H1 (cell line): Measurements from ENCODE around the gene JAM2. TPM values are rescaled to one million over a fixed set of nuclear protein-coding genes. Genes with fewer than 3 reads are reported as not detected.

Source experiments
- CTCF ChIA-PET: fragments of 300-600 bp; sonication (Branson Sonifier 250); formaldehyde crosslinking; loops from one replicate; lab custom pipeline; 2021; ENCODE audit not compliant: partially characterized antibody; lab: Charles Lee
- POLR2A ChIA-PET: fragments of 300-600 bp; sonication (Branson Sonifier 250); formaldehyde crosslinking; loops from one replicate; lab custom pipeline; 2021; ENCODE audit warnings: inconsistent platforms; ENCODE audit not compliant: partially characterized antibody; lab: Charles Lee
- DNase-seq, 2 experiments: peaks; one replicate each; pipeline versions ENCODE4 v3.0.0 to v3.0.0-alpha.2; 2010 to 2022; ENCODE audit warnings: low spot score in 2 of 2, low read depth in 1 of 2, mixed read lengths in 1 of 2
- FAIRE-seq: peaks from 2 replicates; lab custom pipeline; 2011; peaks lifted over from hg19 to GRCh38; lab: Jason Lieb, UNC
- H2AFZ ChIP-seq: 2 replicates; pipeline ENCODE4 v1.8.1; 2012; ENCODE audit warnings: low read length, inconsistent platforms
- H2AK5ac ChIP-seq: 2 replicates; pipeline ENCODE4 v1.6.1; 2013; ENCODE audit warnings: low read depth, low read length
- H2BK120ac ChIP-seq: replicated peaks from 2 replicates; pipeline ENCODE3; 2013; ENCODE audit warnings: low read depth, low read length, inconsistent platforms
- H2BK12ac ChIP-seq: 2 replicates; pipeline ENCODE4 v1.6.1; 2013; ENCODE audit warnings: low read depth, low read length
- H2BK15ac ChIP-seq: 2 replicates; pipeline ENCODE4 v1.6.1; 2013; ENCODE audit warnings: low read length
- H2BK20ac ChIP-seq: 2 replicates; pipeline ENCODE4 v1.6.1; 2013; ENCODE audit warnings: low read length
- H2BK5ac ChIP-seq: 2 replicates; pipeline ENCODE4 v1.6.1; 2013; ENCODE audit warnings: low read depth, low read length
- H3K14ac ChIP-seq: 2 replicates; pipeline ENCODE4 v1.6.1; 2013; ENCODE audit warnings: inconsistent platforms; ENCODE audit not compliant: insufficient read length
- H3K18ac ChIP-seq: 2 replicates; pipeline ENCODE4 v1.6.1; 2013; ENCODE audit warnings: low read length; ENCODE audit errors: extremely low read depth
- H3K23ac ChIP-seq: 2 replicates; pipeline ENCODE4 v1.6.1; 2013; ENCODE audit warnings: inconsistent platforms; ENCODE audit not compliant: insufficient read length
- H3K23me2 ChIP-seq: 2 replicates; pipeline ENCODE4 v1.6.1; 2013; ENCODE audit warnings: low read depth, low read length
- H3K27ac ChIP-seq: 2 replicates; pipeline ENCODE4 v1.6.1; 2011; ENCODE audit warnings: low read depth, low read length, inconsistent platforms
- H3K27me3 ChIP-seq, 4 experiments: replicated peaks in 1 of 4; 1 replicate in 1 of 4; 2 replicates in 3 of 4; pipeline versions ENCODE4 v1.6.1 to v1.8.1; 2011 to 2013; ENCODE audit warnings: low read length in 3 of 4, mild to moderate bottlenecking in 3 of 4, inconsistent platforms in 2 of 4, mixed read lengths in 2 of 4, moderate library complexity in 1 of 4; ENCODE audit not compliant: control insufficient read depth in 3 of 4, insufficient read depth in 3 of 4; ENCODE audit errors: extremely low read depth in 1 of 4
- H3K36me3 ChIP-seq, 4 experiments: 2 replicates each; pipeline versions ENCODE4 v1.6.1 to v1.8.1; 2011 to 2013; ENCODE audit warnings: mild to moderate bottlenecking in 4 of 4, low read length in 3 of 4, moderate library complexity in 2 of 4, control low read depth in 1 of 4, inconsistent platforms in 1 of 4; ENCODE audit not compliant: insufficient read depth in 4 of 4, control insufficient read depth in 2 of 4
- H3K4ac ChIP-seq: replicated peaks from 2 replicates; pipeline ENCODE3; 2013; ENCODE audit warnings: low read length, low read depth, mixed read lengths, inconsistent platforms; ENCODE audit not compliant: insufficient read length
- H3K4me1 ChIP-seq, 4 experiments: replicated peaks in 1 of 4; 1 replicate in 1 of 4; 2 replicates in 3 of 4; pipeline versions ENCODE4 v1.6.1 to v1.8.1; 2011 to 2013; ENCODE audit warnings: low read length in 3 of 4, inconsistent platforms in 2 of 4, mixed read lengths in 1 of 4; ENCODE audit not compliant: insufficient read depth in 4 of 4, control insufficient read depth in 3 of 4
- H3K4me2 ChIP-seq, 2 experiments: 2 replicates each; pipeline versions ENCODE4 v1.6.1 to v1.8.1; 2011 to 2013; ENCODE audit warnings: low read depth in 2 of 2, low read length in 2 of 2, control low read depth in 1 of 2, inconsistent platforms in 1 of 2, mild to moderate bottlenecking in 1 of 2; ENCODE audit not compliant: insufficient read depth in 1 of 2
- H3K4me3 ChIP-seq, 4 experiments: fragments of 200-600, 300-600 bp in 1 of 4; sonication (generic), shearing (Covaris generic), sonication (Bioruptor Twin) in 1 of 4; 2 replicates each; pipeline versions ENCODE4 v1.5.1 to v1.8.1; 2011 to 2016; ENCODE audit warnings: low read length in 4 of 4, low read depth in 3 of 4, control low read depth in 2 of 4, inconsistent platforms in 2 of 4, mild to moderate bottlenecking in 2 of 4, mixed read lengths in 1 of 4, moderate library complexity in 1 of 4; ENCODE audit not compliant: insufficient read depth in 2 of 4; ENCODE audit errors: extremely low read depth in 1 of 4
- H3K56ac ChIP-seq: replicated peaks from 2 replicates; pipeline ENCODE3; 2013; ENCODE audit warnings: low read depth, mild to moderate bottlenecking, mixed read lengths, low read length, inconsistent platforms; ENCODE audit not compliant: insufficient read length
- H3K79me1 ChIP-seq: 2 replicates; pipeline ENCODE4 v1.6.1; 2013; ENCODE audit warnings: low read depth, low read length, control low read depth
- H3K79me2 ChIP-seq, 2 experiments: 2 replicates each; pipeline versions ENCODE4 v1.6.1 to v1.8.1; 2012 to 2013; ENCODE audit warnings: low read length in 2 of 2, mild to moderate bottlenecking in 2 of 2, inconsistent platforms in 1 of 2; ENCODE audit not compliant: insufficient read depth in 2 of 2, control insufficient read depth in 1 of 2
- H3K9ac ChIP-seq, 4 experiments: replicated peaks in 1 of 4; 1 replicate in 1 of 4; 2 replicates in 3 of 4; pipeline versions ENCODE4 v1.6.1 to v1.8.1; 2011 to 2013; ENCODE audit warnings: low read depth in 3 of 4, low read length in 3 of 4, control low read depth in 2 of 4, mild to moderate bottlenecking in 2 of 4, moderate library complexity in 2 of 4, inconsistent platforms in 1 of 4; ENCODE audit errors: extremely low read depth in 1 of 4
- H3K9me3 ChIP-seq, 2 experiments: 2 replicates each; pipeline versions ENCODE4 v1.6.1 to v1.8.1; 2012 to 2013; ENCODE audit warnings: mild to moderate bottlenecking in 2 of 2, moderate library complexity in 2 of 2, control low read depth in 1 of 2, inconsistent platforms in 1 of 2, low read depth in 1 of 2, low read length in 1 of 2, mixed read lengths in 1 of 2; ENCODE audit not compliant: insufficient read depth in 2 of 2
- H4K20me1 ChIP-seq, 2 experiments: replicated peaks in 1 of 2; 2 replicates each; pipeline versions ENCODE3 to v1.8.1; 2011 to 2013; ENCODE audit warnings: inconsistent platforms in 2 of 2, low read length in 2 of 2, mild to moderate bottlenecking in 1 of 2; ENCODE audit not compliant: insufficient read depth in 2 of 2, control insufficient read depth in 1 of 2
- H4K5ac ChIP-seq: 2 replicates; pipeline ENCODE4 v1.6.1; 2013; ENCODE audit warnings: low read length, low read depth, mixed read lengths, inconsistent platforms; ENCODE audit not compliant: insufficient read length
- H4K8ac ChIP-seq: 2 replicates; pipeline ENCODE4 v1.8.0; 2013; ENCODE audit warnings: mild to moderate bottlenecking, moderate library complexity, low read length, inconsistent platforms; ENCODE audit not compliant: insufficient read depth; ENCODE audit errors: extremely low read depth
- H4K91ac ChIP-seq: replicated peaks from 2 replicates; pipeline ENCODE3; 2013; ENCODE audit warnings: low read length, mixed read lengths, inconsistent platforms; ENCODE audit not compliant: insufficient read length
- CREB1 ChIP-seq: IDR thresholded peaks from 2 replicates; pipeline ENCODE4 v1.6.1; 2012; ENCODE audit warnings: inconsistent platforms
- KDM1A ChIP-seq: fragments of 200-600, 300-600 bp; sonication (generic); IDR thresholded peaks from 2 replicates; pipeline ENCODE4 v1.7.1; 2016; ENCODE audit warnings: mild to moderate bottlenecking, low read length, borderline replicate concordance
- PHF8 ChIP-seq: fragments of 200-600 bp; sonication (generic); conservative IDR thresholded peaks from 2 replicates; pipeline ENCODE4 v1.7.1; 2012; ENCODE audit warnings: low read depth, mild to moderate bottlenecking, inconsistent platforms, low read length, moderate library complexity
- TAF1 ChIP-seq: IDR thresholded peaks from 2 replicates; pipeline ENCODE4 v1.6.1; 2011; ENCODE audit warnings: mild to moderate bottlenecking, low read depth, low read length
- WGBS, 2 experiments: shearing (Covaris generic) in 1 of 2; methylation state at CpG; one replicate each; pipeline versions ENCODE4 v1.1.6 to v1.1.7; 2013 to 2015; ENCODE audit warnings: low lambda C conversion rate in 2 of 2, mixed read lengths in 2 of 2, inconsistent platforms in 1 of 2, low coverage in 1 of 2, missing lambda C conversion rate in 1 of 2; ENCODE audit not compliant: insufficient replicate concordance in 2 of 2, insufficient coverage in 1 of 2, insufficient read length in 1 of 2; ENCODE audit errors: extremely low coverage in 1 of 2, missing lambda C conversion rate in 1 of 2; 5-methylcytosine and 5-hydroxymethylcytosine counted together
- polyA plus RNA-seq, 7 experiments: library from polyadenylated mRNA; depleted of rRNA in 3 of 7; stranded (reverse) in 5 of 7; unstranded in 2 of 7; fragments of >200 nt in 5 of 7; fragments of 200-250 nt in 2 of 7; gene quantifications; 1 replicate in 5 of 7; 2 replicates in 1 of 7; 4 replicates in 1 of 7; pipeline versions ENCODE4 v1.2.1 to v1.2.3, GENCODE V29; 2011 to 2013; ENCODE audit warnings: missing spikeins in 2 of 7, mixed read lengths in 2 of 7
- total RNA-seq: library from RNA; stranded (reverse); fragmentation: NEBNext Ultra II Directional; extraction: Animal tissue kit (Norgen Biotek cat#: 25700); gene quantifications from 2 replicates; pipeline ENCODE4 v1.2.1, GENCODE V29; 2021

Gene JAM2
- total and polyA plus RNA-seq, 2 of the 8 experiments (the other 6 are each of a cell fraction or from before 2014, with no cell fraction given), result 4.9 to 9.5 TPM

- H3K27me3 ChIP-seq, result peaks cover 0 to 1% (median 0%) of the 10 kb centered on the region in 4 experiments; a peak in 1 of 7 replicates
- no peaks in the 10 kb centered on the region for H3K4me1 ChIP-seq
- no peak overlapping the region for H3K4me3 ChIP-seq
- H4K20me1 ChIP-seq, result no peaks in the 10 kb centered on the region
- H3K14ac ChIP-seq, result no peak overlapping the region
- H3K23ac ChIP-seq, result no peak overlapping the region
- CTCF ChIA-PET, result interaction anchor here (0.5 to 1.5 kb wide), 6 partner anchors 10 to 248 kb away, joined by 3 to 4 read pairs (median 4); no protein-coding TSS in a partner anchor
- no peak for DNase-seq
- TF ChIP-seq TAF1 (no peak), CREB1 (no peak), PHF8 (no peak), KDM1A (no peak)
- no peak overlapping the region for H4K91ac ChIP-seq
- FAIRE-seq, result no peak
- POLR2A ChIA-PET, result interaction anchor here (1.1 kb wide), 1 partner anchor 202 kb away, joined by 3 read pairs; no protein-coding TSS in a partner anchor
- H2BK5ac ChIP-seq, result peak overlapping the region; percentile 24; the same call in 1 of the 2 replicates
- H3K18ac ChIP-seq, result no peak overlapping the region
- no peak overlapping the region for H2BK12ac ChIP-seq
- no peaks in the 10 kb centered on the region for H3K79me2 ChIP-seq
- no peak overlapping the region for H3K4me2 ChIP-seq
- H2AFZ ChIP-seq, result no peak overlapping the region
- H3K4ac ChIP-seq, result no peak overlapping the region
- no peak overlapping the region for H3K9ac ChIP-seq
- H2AK5ac ChIP-seq, result no peak overlapping the region
- H4K8ac ChIP-seq, result no peak overlapping the region
- no peak overlapping the region for H2BK120ac ChIP-seq
- H3K23me2 ChIP-seq, result no peaks in the 10 kb centered on the region
- H3K56ac ChIP-seq, result no peak overlapping the region
- 93% methylated on average over 6 of the region's 6 CpGs; no CpG with 5 or more reads in 1 of the 2 experiments for WGBS, 2 experiments
- H3K79me1 ChIP-seq, result peaks cover 2% of the 10 kb centered on the region; the same call in 1 of the 2 replicates
- H3K9me3 ChIP-seq, result no peaks in the 10 kb centered on the region
- H2BK15ac ChIP-seq, result no peak overlapping the region
- no peak overlapping the region for H3K27ac ChIP-seq
- H4K5ac ChIP-seq, result no peak overlapping the region
- H3K36me3 ChIP-seq, result peaks cover 2 to 39% (median 16%) of the 10 kb centered on the region in 4 experiments; a peak in 5 of 8 replicates
- H2BK20ac ChIP-seq, result no peak overlapping the region
Observed at GRCh38 chr21:25756190-25756932, 117.3 kb downstream of the JAM2 start.
